Head of caudate nucleus (tissue), 42 donors: ENCODE results near the gene RUBCN.
"Not testable (repeated sequence)": the region's sequence is repeated elsewhere in the genome, so short reads cannot be mapped to it uniquely, and the experiment has no call there.

Experiments
- DNase-seq, 42 donors: peaks; one replicate each; pipeline versions ENCODE4 v3.0.0 to v3.0.0-alpha.2; 2020 to 2021; ENCODE audit warnings: mixed read lengths in 7 of 42
- intact Hi-C: fragments of 100-400 bp; cut with DNase I; formaldehyde crosslinking; loops from one replicate; pipeline ENCODE4 v1.15.0; 2022

RUBCN gene

DNA sequence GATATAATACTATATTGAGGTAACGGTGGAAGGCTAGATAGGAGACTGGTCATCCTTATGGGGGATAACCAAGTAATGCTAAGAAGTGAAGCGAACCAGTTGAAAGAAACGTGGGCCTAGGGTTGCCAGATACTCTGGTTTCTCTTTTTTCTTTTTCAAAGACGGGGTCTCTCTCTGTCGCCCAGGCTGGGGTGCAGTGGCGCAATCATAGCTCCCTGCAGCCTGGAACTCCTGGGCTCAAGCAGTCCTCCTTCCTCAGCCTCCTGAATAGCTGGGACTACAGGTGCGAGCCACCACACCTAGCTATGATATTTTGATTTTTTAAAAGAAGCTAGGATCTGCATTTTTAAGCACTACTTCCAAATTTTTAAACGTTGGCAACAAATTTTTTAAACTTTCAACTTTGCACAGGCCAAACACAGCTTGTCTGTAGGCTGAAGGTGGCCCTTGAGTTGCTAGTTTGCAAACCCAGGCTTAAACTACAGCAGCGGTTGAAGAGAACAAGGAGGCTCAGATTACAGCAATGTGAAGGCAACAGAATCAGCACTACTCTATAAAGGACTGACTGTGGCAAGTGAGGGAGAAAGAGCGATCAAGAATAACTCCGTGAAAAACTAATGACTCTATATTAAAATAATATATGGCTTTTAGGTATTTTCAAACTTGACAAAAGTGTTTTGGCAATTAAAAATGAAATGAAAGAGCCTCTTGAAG is 1.2 kb upstream of the RUBCN start:
- intact Hi-C loops = loop anchor here (1.0 kb wide), 1 partner anchor 11 kb away; the partner anchor contains the start of gene FYTTD1
- no peak for DNase-seq

- DNase-seq = peak in 1 of 42 donors; percentile 39
- intact Hi-C loops = loop anchor here (1.0 kb wide), 1 partner anchor 12 kb away; the partner anchor contains the start of gene FYTTD1
Measured at GRCh38 chr3:197737319-197737649, 580 bp upstream of the RUBCN start.

DNA sequence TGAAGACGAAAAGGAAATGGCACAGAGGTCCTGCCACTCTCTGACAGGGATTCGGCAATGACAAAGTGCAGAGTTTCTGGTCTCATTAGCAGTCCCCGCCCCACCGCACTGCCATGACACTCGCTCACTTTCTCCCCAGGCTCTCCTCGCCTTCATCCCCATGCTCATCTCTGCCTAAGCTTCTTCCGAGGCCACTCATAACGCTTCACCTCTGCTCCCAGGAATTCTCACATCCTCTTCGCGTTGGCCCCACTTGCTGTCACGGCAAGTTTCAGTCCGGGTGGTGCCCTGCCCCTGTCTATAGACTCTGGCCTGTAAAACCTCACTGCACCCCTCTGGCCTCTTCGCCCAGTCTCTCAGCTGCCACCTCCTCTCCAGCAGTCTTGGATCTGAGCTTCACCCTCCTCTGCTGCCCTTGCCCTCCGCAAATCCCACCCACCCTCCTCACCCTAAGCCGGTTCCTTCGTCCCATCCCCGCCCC is 654 bp downstream of the RUBCN start:
- DNase-seq = peak in 27 of 42 donors; percentile 12 to 57 (median 30)
- intact Hi-C loops = no loop called here

GRCh38 chr3:197734667-197735318 is 1.9 kb downstream of the RUBCN start:
- intact Hi-C loops = no loop called here

DNA sequence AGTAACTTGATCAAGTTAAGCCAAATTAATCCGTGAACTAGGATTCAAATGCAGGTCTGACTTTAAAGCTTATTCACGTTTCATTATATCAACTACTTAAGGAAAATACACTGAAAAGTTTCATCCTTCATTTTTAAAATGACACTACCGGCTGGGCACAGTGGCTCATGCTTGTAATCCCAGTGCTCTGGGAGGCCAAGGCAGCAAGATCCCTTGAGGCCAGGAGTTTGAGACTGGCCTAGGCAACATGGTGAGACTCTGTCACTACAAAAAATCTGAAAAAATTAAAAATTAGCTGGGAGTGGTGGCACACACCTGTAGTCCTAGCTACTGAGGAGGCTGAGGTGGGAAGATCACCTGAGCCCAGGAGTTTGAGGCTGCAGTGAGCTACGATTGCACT is 3.7 kb downstream of the RUBCN start:
- no peak for DNase-seq
- intact Hi-C loops = no loop called here

More at GRCh38 chr3:197734667-197735318, 1.9 kb downstream of the RUBCN start:
- no peak for DNase-seq

GRCh38 chr3:197731483-197731882 is 5.2 kb downstream of the RUBCN start:
- DNase-seq, intact Hi-C loops: not testable (repeated sequence)

DNA sequence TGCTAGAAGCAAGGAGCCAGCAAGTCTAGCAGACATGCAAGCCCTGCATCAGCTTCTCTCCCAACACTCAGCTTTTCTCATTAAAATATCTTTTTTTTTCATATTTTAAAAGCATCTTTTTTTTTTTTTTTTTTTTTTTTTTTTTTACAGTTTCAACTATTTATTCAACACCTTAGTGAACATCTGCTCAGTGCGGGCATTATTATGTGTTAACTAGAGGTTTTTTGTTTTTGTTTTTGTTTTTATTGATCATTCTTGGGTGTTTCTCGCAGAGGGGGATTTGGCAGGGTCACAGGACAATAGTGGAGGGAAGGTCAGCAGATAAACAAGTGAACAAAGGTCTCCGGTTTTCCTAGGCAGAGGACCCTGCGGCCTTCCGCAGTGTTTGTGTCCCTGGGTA is 5.9 kb downstream of the RUBCN start:
- intact Hi-C loops, DNase-seq: not testable (repeated sequence)

DNA sequence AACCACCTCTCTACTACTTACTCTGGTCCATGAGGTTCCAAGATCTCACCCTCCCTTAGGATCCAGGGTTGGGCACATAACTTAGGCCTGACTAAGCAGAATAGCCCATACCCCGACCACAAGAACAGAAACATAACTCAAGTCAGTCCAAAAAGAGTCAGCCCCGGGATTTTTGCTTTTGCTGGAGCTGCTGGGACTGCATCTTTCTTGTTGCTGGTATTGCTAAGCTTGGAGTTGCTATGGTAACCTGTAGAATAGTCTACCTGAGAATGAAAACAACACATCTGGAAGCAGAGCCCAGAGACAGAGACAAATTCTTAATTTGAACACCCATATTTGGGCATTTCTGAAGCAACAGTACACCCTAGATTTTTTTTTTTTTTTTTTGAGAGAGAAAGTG is 6.5 kb downstream of the RUBCN start:
- DNase-seq = no peak
- intact Hi-C loops = no loop called here

GRCh38 chr3:197728487-197728886 is 8.2 kb downstream of the RUBCN start:
- no peak for DNase-seq
- intact Hi-C loops = no loop called here

DNA sequence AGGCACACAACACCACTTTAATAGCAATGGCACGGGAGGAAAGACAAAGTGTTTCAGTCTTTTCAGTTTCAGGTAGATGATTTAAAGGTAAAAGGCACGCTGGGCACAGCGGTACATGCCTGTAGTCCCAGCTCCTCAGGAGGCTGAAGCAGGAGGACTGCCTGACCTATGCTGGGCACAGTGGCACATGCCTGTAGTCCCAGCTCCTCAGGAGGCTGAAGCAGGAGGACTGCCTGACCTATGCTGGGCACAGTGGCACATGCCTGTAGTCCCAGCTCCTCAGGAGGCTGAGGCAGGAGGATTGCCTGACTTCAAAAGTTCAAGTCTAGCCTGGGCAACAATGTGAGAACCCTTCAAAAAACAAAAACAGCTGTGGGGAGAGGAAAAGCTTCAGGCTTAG is 8.8 kb downstream of the RUBCN start:
- DNase-seq, intact Hi-C loops: not testable (repeated sequence)

DNA sequence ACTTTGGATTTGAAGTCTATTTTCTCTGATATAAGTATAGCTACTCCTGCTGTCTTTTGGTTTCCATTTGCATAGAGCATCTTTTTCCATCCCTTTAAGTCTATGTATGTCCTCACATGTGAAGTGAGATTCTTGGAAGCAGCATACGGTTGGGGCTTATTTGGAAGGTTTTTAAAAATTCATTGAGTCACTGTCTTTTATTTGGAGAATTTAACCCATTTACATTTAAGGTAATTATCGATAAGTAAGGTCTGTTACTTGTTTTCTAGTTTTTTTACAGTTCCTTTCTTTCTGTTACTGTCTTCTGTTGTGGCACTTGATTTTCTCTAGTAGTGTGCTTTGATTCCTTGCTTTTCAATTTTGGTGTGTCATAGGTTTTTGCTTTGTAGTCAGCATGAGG is 14.0 kb downstream of the RUBCN start:
- intact Hi-C loops = no loop called here
- no peak for DNase-seq

DNA sequence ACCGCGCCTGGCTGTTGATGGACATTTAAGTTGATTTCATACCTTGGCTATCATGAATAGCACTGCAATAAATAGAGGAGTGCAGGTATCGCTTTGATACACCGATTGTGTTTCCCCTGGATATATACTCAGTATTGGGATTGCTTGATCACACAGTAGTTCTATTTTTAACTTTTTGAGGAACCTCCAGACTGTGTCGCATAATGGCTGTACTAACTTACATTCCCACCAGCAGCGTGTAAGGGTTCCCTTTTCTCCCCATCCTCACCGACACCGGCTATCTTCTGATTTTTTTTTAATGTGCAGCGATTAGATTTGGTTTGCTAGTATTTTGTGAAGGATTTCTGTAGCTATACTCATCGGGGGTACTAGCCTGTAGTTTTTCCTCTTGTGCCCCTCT is 16.0 kb downstream of the RUBCN start:
- DNase-seq = no peak
- intact Hi-C loops = no loop called here

DNA sequence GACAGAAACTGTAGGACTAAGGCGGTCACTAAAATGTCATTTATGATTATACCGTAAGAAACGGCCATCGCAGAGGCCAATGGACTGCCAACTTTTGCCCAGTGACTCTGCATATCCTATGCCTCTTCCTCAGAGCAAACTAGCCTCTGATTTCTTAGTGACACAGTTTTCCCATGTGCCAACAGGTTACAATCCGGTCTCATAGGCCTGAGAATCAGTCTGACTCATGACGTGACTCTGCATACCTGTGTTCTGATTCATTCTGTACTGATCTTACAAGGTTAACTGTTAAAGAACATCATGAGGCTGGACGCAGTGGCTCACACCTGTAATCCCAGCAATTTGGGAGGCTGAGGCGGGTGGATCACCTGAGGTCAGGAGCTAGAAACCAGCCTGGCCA is 17.8 kb downstream of the RUBCN start:
- no peak for DNase-seq
- intact Hi-C loops = no loop called here

DNA sequence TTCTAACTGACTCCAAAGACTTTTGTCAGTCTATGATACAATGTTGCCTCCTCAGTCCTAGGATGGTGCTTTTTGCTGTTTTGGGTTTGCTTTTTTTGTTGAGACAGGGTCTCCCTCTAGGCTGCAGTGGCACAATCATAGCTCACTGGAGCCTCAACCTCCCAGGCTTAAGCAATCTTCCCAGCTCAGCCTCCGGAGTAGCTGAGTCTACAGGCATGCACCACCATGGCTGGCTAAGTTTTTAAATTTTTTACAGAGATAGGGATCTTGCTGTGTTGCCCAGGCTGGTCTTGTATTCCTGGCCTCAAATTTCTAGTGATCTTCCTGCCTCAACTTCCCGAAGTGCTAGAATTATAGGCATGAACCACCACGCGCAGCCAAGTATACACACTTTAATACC is 22.5 kb downstream of the RUBCN start:
- no peak for DNase-seq
- intact Hi-C loops = no loop called here

GRCh38 chr3:197713477-197713822 is 23.3 kb downstream of the RUBCN start:
- no peak for DNase-seq
- intact Hi-C loops = no loop called here

- intact Hi-C loops = no loop called here
- DNase-seq = peak; percentile 71 to 97 (median 89)
Measured at GRCh38 chr3:197711973-197712707, 24.6 kb downstream of the RUBCN start.

- intact Hi-C loops, DNase-seq: not testable (repeated sequence)
Measured at GRCh38 chr3:197710965-197711364, 25.7 kb downstream of the RUBCN start.

- intact Hi-C loops = no loop called here
Measured at GRCh38 chr3:197709135-197709534, 27.6 kb downstream of the RUBCN start.

GRCh38 chr3:197706658-197707057 is 30.0 kb downstream of the RUBCN start:
- no peak for DNase-seq
- intact Hi-C loops = no loop called here

More at GRCh38 chr3:197709135-197709534, 27.6 kb downstream of the RUBCN start:
- no peak for DNase-seq

DNA sequence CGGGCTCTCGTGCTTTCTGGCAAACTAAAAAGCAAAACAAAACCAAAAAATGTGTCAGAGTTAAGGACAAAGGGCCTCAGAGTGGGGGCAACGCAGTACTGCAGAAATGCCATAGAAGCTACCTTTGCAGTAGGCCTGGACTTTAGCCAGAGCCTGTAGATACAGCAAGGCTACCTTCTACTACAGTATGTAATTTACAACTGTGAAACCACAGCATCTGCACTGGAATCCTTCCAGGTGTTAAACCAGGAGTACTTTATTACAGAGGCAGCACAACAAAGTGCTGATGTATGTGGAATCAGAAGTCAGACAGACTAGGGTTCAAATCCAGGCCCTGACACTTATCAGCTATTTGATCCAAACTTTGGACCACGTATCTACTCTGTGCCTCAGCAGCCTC is 34.9 kb downstream of the RUBCN start:
- DNase-seq = no peak
- intact Hi-C loops = no loop called here
